Loucy (cell line): Measurements from ENCODE around the gene SPTB.

Experiments used
- H2AFZ ChIP-seq: fragments of 200-600 bp; sonication (generic); 2 replicates; pipeline ENCODE4 v1.6.0; 2016; ENCODE audit warnings: antibody characterized with exemption, mild to moderate bottlenecking, low read length, moderate library complexity
- H3F3A ChIP-seq: fragments of 200-600 bp; 2 replicates; pipeline ENCODE4 v1.6.0; 2016; ENCODE audit warnings: antibody characterized with exemption, low read depth, mild to moderate bottlenecking
- H3K27me3 ChIP-seq: fragments of 200-600 bp; sonication (generic); 2 replicates; pipeline ENCODE4 v1.6.1; 2014; ENCODE audit warnings: low read length, mild to moderate bottlenecking; ENCODE audit not compliant: insufficient read depth, poor library complexity, severe bottlenecking
- H3K36me3 ChIP-seq: fragments of 200-600 bp; sonication (generic); 2 replicates; pipeline ENCODE4 v1.6.1; 2016; ENCODE audit warnings: low read length; ENCODE audit not compliant: insufficient read depth
- H3K4me1 ChIP-seq: fragments of 200-600 bp; sonication (generic); 2 replicates; pipeline ENCODE4 v1.5.1; 2014; ENCODE audit warnings: low read length, mild to moderate bottlenecking; ENCODE audit not compliant: insufficient read depth, poor library complexity, severe bottlenecking
- H3K4me2 ChIP-seq: fragments of 200-600 bp; sonication (generic); 2 replicates; pipeline ENCODE4 v1.6.0; 2014; ENCODE audit warnings: antibody characterized with exemption, low read length, low read depth, mild to moderate bottlenecking; ENCODE audit not compliant: poor library complexity, severe bottlenecking
- H3K4me3 ChIP-seq: fragments of 200-600 bp; sonication (generic); 2 replicates; pipeline ENCODE4 v1.5.1; 2014; ENCODE audit warnings: low read length, mild to moderate bottlenecking, mixed read lengths; ENCODE audit not compliant: poor library complexity, severe bottlenecking
- H3K79me2 ChIP-seq: fragments of 200-600 bp; sonication (generic); 2 replicates; pipeline ENCODE4 v1.6.1; 2014; ENCODE audit warnings: low read length; ENCODE audit not compliant: insufficient read depth
- H3K9ac ChIP-seq: fragments of 200-600 bp; sonication (generic); 2 replicates; pipeline ENCODE4 v1.6.0; 2014; ENCODE audit warnings: mild to moderate bottlenecking, low read depth, low read length, moderate library complexity; ENCODE audit not compliant: poor library complexity, severe bottlenecking
- H3K9me2 ChIP-seq: fragments of 200-600 bp; sonication (generic); replicated peaks from 2 replicates; pipeline ENCODE4 v1.6.1; 2016; ENCODE audit warnings: low read depth, low read length, mixed read lengths
- H3K9me3 ChIP-seq: fragments of 200-600 bp; sonication (generic); 2 replicates; pipeline ENCODE4 v1.6.1; 2014; ENCODE audit warnings: mild to moderate bottlenecking, antibody characterized with exemption, low read length, low read depth; ENCODE audit not compliant: insufficient read depth
- H4K20me1 ChIP-seq: fragments of 200-600 bp; sonication (generic); 2 replicates; pipeline ENCODE4 v1.6.0; 2014; ENCODE audit warnings: antibody characterized with exemption, low read length, mild to moderate bottlenecking; ENCODE audit not compliant: insufficient read depth, poor library complexity, severe bottlenecking
- EZH2phosphoT487 ChIP-seq: fragments of 200-600 bp; IDR thresholded peaks from 2 replicates; pipeline ENCODE4 v1.6.1; 2018; ENCODE audit warnings: antibody characterized with exemption, mild to moderate bottlenecking, moderate library complexity, borderline replicate concordance
- TF ChIP-seq, protein P1 (sequence below): fragments of 200-600 bp; sonication (generic); conservative IDR thresholded peaks from 2 replicates; pipeline ENCODE4 v1.5.1; 2014; ENCODE audit warnings: mild to moderate bottlenecking, antibody characterized with exemption, low read length

Gene SPTB

DNA sequence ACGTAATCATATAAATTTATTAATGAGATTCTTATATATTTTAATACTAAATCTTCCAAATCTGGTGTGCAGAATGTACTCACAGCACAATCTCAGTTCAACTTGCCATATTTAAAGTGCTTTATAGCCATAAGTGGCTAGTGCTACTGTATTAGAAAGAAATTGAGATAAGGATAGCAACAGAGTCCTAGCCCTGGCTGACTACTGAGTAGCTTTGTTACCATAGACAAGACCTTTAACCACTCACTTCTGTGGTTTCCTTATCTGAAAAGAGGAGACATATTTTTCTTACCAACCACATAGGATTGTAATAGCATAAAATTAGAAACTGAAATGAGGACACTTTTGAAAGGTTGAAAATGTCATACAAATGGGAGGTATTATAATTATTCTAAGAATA, 32.6 kb upstream of the SPTB start:
- H4K20me1 ChIP-seq, result peaks cover 11% of the 10 kb centered on the region
- no peak overlapping the region for H3K4me3 ChIP-seq
- no peaks in the 10 kb centered on the region for H3K36me3 ChIP-seq
- H3F3A ChIP-seq, result peaks cover 3% of the 10 kb centered on the region; the same call in 1 of the 2 replicates
- H3K4me2 ChIP-seq, result peak overlapping the region; percentile 12
- no peaks in the 10 kb centered on the region for H3K9me2 ChIP-seq
- no peak overlapping the region for H3K9ac ChIP-seq
- H3K27me3 ChIP-seq, result no peaks in the 10 kb centered on the region
- no peaks in the 10 kb centered on the region for H3K9me3 ChIP-seq
- TF ChIP-seq, protein P1, sequence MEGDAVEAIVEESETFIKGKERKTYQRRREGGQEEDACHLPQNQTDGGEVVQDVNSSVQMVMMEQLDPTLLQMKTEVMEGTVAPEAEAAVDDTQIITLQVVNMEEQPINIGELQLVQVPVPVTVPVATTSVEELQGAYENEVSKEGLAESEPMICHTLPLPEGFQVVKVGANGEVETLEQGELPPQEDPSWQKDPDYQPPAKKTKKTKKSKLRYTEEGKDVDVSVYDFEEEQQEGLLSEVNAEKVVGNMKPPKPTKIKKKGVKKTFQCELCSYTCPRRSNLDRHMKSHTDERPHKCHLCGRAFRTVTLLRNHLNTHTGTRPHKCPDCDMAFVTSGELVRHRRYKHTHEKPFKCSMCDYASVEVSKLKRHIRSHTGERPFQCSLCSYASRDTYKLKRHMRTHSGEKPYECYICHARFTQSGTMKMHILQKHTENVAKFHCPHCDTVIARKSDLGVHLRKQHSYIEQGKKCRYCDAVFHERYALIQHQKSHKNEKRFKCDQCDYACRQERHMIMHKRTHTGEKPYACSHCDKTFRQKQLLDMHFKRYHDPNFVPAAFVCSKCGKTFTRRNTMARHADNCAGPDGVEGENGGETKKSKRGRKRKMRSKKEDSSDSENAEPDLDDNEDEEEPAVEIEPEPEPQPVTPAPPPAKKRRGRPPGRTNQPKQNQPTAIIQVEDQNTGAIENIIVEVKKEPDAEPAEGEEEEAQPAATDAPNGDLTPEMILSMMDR, result no peak
- TF ChIP-seq EZH2phosphoT487, result no peak
- peaks cover 20% of the 10 kb centered on the region for H3K4me1 ChIP-seq
- peaks cover 29% of the 10 kb centered on the region for H3K79me2 ChIP-seq
- H2AFZ ChIP-seq, result no peak overlapping the region

DNA sequence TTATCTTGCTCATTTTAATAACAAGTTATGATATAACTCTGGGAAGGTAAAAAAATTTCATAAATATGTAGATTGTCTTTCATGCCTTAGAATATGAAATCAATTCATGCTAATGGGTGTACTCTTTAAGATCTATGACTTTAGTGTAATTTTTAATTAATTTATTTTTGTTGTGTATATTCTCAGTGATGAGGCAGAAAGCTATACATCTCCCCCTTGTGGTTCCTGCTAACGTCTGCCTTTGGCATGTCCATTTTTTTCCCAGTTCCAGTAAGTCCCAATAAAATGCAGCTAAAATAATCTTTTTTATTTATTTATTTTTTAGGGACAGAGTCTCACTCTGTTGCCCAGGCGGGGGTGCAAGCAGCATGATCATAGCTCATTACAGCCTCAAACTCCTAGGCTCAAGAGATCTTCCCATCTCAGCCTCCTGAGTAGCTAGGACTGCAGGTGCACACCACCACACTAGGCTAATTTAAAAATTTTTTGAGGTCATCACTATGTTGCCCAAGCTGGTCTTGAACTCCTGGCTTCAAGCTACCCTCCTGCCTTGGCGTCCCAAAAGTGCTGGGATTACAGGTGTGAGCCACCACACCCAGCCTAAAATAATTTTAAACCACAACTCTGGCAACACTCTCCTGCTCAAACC, 31.3 kb upstream of the SPTB start:
- Histone ChIP-seq H2AFZ (no peak overlapping the region), H3K4me1 (peaks cover 18% of the 10 kb centered on the region), H3F3A (peaks cover 3% of the 10 kb centered on the region; the same call in 1 of the 2 replicates), H3K4me3 (no peak overlapping the region), H3K9ac (no peak overlapping the region), H4K20me1 (peaks cover 11% of the 10 kb centered on the region), H3K9me2 (no peaks in the 10 kb centered on the region), H3K79me2 (peaks cover 17% of the 10 kb centered on the region), H3K9me3 (no peaks in the 10 kb centered on the region), H3K27me3 (no peaks in the 10 kb centered on the region), H3K4me2 (no peak overlapping the region), H3K36me3 (no peaks in the 10 kb centered on the region)
- TF ChIP-seq, protein P1, result peak; percentile 55
- TF ChIP-seq EZH2phosphoT487, result no peak

DNA sequence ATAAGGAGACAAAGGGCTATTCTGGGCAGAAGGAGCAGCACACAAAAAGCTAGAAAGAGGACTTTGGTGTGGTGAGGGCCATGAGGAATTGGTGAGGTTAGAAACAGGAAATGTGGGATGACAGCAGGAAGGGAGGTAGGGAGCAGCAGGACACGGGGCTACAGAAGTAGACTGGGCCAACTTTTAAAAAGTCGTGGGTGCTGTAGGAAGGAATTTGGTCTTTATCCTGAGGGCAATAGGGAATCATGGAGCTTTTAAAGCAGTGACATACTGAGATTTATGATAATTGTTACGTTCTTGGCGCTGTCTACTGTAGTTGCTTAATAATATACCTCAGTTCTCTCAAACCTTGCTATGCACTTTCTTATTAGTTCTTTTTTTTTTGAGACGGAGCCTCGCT, 26.3 kb upstream of the SPTB start:
- H3K4me1 ChIP-seq, result peaks cover 6% of the 10 kb centered on the region
- H4K20me1 ChIP-seq, result no peaks in the 10 kb centered on the region
- H3K4me2 ChIP-seq, result no peak overlapping the region
- H3F3A ChIP-seq, result no peaks in the 10 kb centered on the region
- no peaks in the 10 kb centered on the region for H3K79me2 ChIP-seq
- no peak overlapping the region for H3K9ac ChIP-seq
- TF ChIP-seq EZH2phosphoT487, result no peak
- TF ChIP-seq, protein P1, result no peak
- no peaks in the 10 kb centered on the region for H3K9me2 ChIP-seq
- no peaks in the 10 kb centered on the region for H3K36me3 ChIP-seq
- no peak overlapping the region for H2AFZ ChIP-seq
- no peaks in the 10 kb centered on the region for H3K9me3 ChIP-seq
- no peaks in the 10 kb centered on the region for H3K27me3 ChIP-seq
- H3K4me3 ChIP-seq, result no peak overlapping the region
